Keratinocyte (primary cell): ENCODE measurements around the gene SLC44A1. TPM values are rescaled to one million over a fixed set of nuclear protein-coding genes. Genes with fewer than 3 reads are reported as not detected.

Source experiments
- DNase-seq: peaks from one replicate; pipeline ENCODE4 v3.0.0-alpha.2; 2011; ENCODE audit warnings: low read depth, missing footprints, low spot score
- FAIRE-seq: peaks from 2 replicates; lab custom pipeline; 2011; peaks lifted over from hg19 to GRCh38; lab: Jason Lieb, UNC
- H2AFZ ChIP-seq: 2 replicates; pipeline ENCODE4 v1.6.0; 2012; ENCODE audit warnings: low read length, control low read depth, inconsistent platforms; ENCODE audit not compliant: control insufficient read depth
- H3K27ac ChIP-seq: 2 replicates; pipeline ENCODE4 v1.5.1; 2011; ENCODE audit warnings: low read length; ENCODE audit not compliant: control insufficient read depth, insufficient read depth
- H3K27me3 ChIP-seq: 3 replicates; pipeline ENCODE4 v1.6.0; 2011; ENCODE audit warnings: low read length; ENCODE audit not compliant: control insufficient read depth, insufficient read depth; ENCODE audit errors: extremely low read depth
- H3K36me3 ChIP-seq, 2 experiments: 2 replicates in 1 of 2; 3 replicates in 1 of 2; pipeline ENCODE4 v1.5.1; 2011; ENCODE audit warnings: low read length in 2 of 2, mild to moderate bottlenecking in 1 of 2; ENCODE audit not compliant: control insufficient read depth in 2 of 2, insufficient read depth in 2 of 2; ENCODE audit errors: extremely low read depth in 1 of 2
- H3K4me1 ChIP-seq: 3 replicates; pipeline ENCODE4 v1.5.1; 2011; ENCODE audit warnings: low read length; ENCODE audit not compliant: control insufficient read depth, insufficient read depth; ENCODE audit errors: extremely low read depth
- H3K4me2 ChIP-seq: 3 replicates; pipeline ENCODE4 v1.6.0; 2011; ENCODE audit warnings: low read depth, low read length; ENCODE audit not compliant: control insufficient read depth, insufficient read depth; ENCODE audit errors: extremely low read depth
- H3K4me3 ChIP-seq, 3 experiments: fragments of 200-600 bp in 1 of 3; sonication (generic) in 1 of 3; 2 replicates in 2 of 3; 3 replicates in 1 of 3; pipeline ENCODE4 v1.5.1; 2011 to 2016; ENCODE audit warnings: low read length in 3 of 3, mild to moderate bottlenecking in 3 of 3, control low read depth in 2 of 3, inconsistent platforms in 1 of 3, low read depth in 1 of 3, mixed read lengths in 1 of 3, mixed run types in 1 of 3, moderate library complexity in 1 of 3; ENCODE audit not compliant: control insufficient read depth in 2 of 3, insufficient read depth in 2 of 3; ENCODE audit errors: extremely low read depth in 1 of 3
- H3K79me2 ChIP-seq: 2 replicates; pipeline ENCODE4 v1.6.0; 2012; ENCODE audit warnings: low read length; ENCODE audit not compliant: control insufficient read depth, insufficient read depth
- H3K9ac ChIP-seq: 3 replicates; pipeline ENCODE4 v1.6.0; 2011; ENCODE audit warnings: low read length; ENCODE audit not compliant: control insufficient read depth, insufficient read depth; ENCODE audit errors: extremely low read depth
- H3K9me1 ChIP-seq: 3 replicates; pipeline ENCODE4 v1.6.0; 2011; ENCODE audit warnings: low read length; ENCODE audit not compliant: control insufficient read depth, insufficient read depth; ENCODE audit errors: extremely low read depth
- H3K9me3 ChIP-seq: 2 replicates; pipeline ENCODE4 v1.5.1; 2012; ENCODE audit warnings: low read depth, low read length; ENCODE audit not compliant: control insufficient read depth
- H4K20me1 ChIP-seq: 3 replicates; pipeline ENCODE4 v1.6.0; 2011; ENCODE audit warnings: low read length; ENCODE audit not compliant: control insufficient read depth, insufficient read depth; ENCODE audit errors: extremely low read depth
- EZH2 ChIP-seq: IDR thresholded peaks from one replicate; pipeline ENCODE4 v1.6.1; 2012; ENCODE audit warnings: inconsistent platforms, mild to moderate bottlenecking, low read length, moderate library complexity
- dilution Hi-C: fragments of 300-500 bp; cut with MboI; formaldehyde crosslinking; loops from one replicate; pipeline ENCODE4 v1.7.0; 2020; ENCODE audit warnings: low sequenced_read_pairs; ENCODE audit not compliant: extremely low pct_ligation_motif_present
- polyA plus RNA-seq, 5 experiments: library from polyadenylated mRNA; depleted of rRNA in 3 of 5; stranded (reverse) in 3 of 5; stranded (forward) in 1 of 5; unstranded in 1 of 5; fragments of >200 nt; gene quantifications; 1 replicate in 1 of 5; 2 replicates in 3 of 5; 3 replicates in 1 of 5; pipeline versions ENCODE4 v1.2.1 to v1.2.3, GENCODE V29; 2011 to 2012; ENCODE audit warnings: missing spikeins in 2 of 5, low read depth in 1 of 5, low replicate concordance in 1 of 5
- TF ChIP-seq, protein P1 (sequence below), 3 experiments: IDR thresholded peaks in 1 of 3; conservative IDR thresholded peaks in 1 of 3; optimal IDR thresholded peaks in 1 of 3; 2 replicates in 2 of 3; 3 replicates in 1 of 3; pipeline versions ENCODE3 to v1.5.1; 2011; ENCODE audit warnings: low read length in 3 of 3, mild to moderate bottlenecking in 3 of 3, moderate library complexity in 2 of 3, control low read depth in 1 of 3, inconsistent platforms in 1 of 3; ENCODE audit not compliant: insufficient read depth in 2 of 3; ENCODE audit errors: extremely low read depth in 1 of 3

SLC44A1 gene
- polyA plus RNA-seq, 1 donor (not counting 4 experiments of a cell fraction or from before 2014, with no cell fraction given), result 22.9 TPM

DNA sequence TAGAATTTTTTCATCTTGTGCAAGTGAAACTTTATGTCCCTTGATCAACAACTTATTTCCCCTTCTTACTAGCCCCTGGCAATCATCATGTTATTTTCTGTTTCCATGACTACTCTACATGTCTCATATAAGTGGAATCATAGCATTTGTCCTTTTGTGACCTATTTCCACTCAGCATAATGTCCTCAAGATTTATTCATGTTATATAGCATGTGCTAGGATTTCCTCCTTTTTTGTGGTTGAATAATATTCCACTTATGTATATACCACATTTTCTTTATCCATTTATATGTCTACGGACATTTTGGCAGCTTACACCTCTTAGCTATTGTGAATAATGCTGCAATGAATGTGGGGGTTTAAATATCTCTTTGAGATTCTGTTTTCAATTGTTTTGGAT is 224.4 kb downstream of the SLC44A1 start:
- Histone ChIP-seq H3K27ac (no peak overlapping the region), H3K36me3 (peaks cover 4% of the 10 kb centered on the region in 2 experiments), H4K20me1 (peaks cover 2% of the 10 kb centered on the region), H3K27me3 (no peaks in the 10 kb centered on the region), H3K9me3 (no peaks in the 10 kb centered on the region), H3K4me2 (no peak overlapping the region), H3K4me3 (no peak overlapping the region), H2AFZ (no peak overlapping the region), H3K4me1 (no peaks in the 10 kb centered on the region), H3K9me1 (no peaks in the 10 kb centered on the region), H3K9ac (no peak overlapping the region), H3K79me2 (peaks cover 11% of the 10 kb centered on the region)
- DNase-seq (no peak), FAIRE-seq (no peak)
- TF ChIP-seq, protein P1, sequence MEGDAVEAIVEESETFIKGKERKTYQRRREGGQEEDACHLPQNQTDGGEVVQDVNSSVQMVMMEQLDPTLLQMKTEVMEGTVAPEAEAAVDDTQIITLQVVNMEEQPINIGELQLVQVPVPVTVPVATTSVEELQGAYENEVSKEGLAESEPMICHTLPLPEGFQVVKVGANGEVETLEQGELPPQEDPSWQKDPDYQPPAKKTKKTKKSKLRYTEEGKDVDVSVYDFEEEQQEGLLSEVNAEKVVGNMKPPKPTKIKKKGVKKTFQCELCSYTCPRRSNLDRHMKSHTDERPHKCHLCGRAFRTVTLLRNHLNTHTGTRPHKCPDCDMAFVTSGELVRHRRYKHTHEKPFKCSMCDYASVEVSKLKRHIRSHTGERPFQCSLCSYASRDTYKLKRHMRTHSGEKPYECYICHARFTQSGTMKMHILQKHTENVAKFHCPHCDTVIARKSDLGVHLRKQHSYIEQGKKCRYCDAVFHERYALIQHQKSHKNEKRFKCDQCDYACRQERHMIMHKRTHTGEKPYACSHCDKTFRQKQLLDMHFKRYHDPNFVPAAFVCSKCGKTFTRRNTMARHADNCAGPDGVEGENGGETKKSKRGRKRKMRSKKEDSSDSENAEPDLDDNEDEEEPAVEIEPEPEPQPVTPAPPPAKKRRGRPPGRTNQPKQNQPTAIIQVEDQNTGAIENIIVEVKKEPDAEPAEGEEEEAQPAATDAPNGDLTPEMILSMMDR (optimal IDR thresholded peaks at IDR 0.05 in 1 of 3, IDR thresholded peaks at IDR 0.05 in 1 of 3, conservative IDR thresholded peaks at IDR 0.05 in 1 of 3; ENCODE audit: extremely low read depth in 1 of 3, insufficient read depth in 2 of 3, low read length in 3 of 3), result no peak
- TF ChIP-seq EZH2, result no peak
- dilution Hi-C loops, result no loop called here

DNA sequence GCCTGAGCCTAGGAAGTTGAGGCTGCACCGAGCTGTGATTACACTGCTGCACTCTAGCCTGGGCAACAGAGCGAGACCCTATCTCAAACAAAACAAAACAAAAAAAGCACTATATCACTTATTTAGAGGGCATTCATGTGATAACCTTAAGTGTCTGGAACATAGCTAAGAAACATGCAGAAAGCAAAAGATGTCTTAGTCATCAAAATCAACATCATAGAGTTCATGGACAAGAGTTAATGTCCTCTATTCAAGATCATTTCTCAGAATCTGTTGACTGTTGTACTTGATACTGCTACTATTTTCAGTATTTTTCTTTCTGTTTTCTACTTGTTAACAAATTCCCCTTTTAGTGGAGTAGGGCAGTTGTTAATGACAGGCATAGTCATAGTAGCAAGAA is 228.8 kb downstream of the SLC44A1 start:
- Histone ChIP-seq H3K4me2 (no peak overlapping the region), H2AFZ (no peak overlapping the region), H3K9me3 (no peaks in the 10 kb centered on the region), H3K27me3 (no peaks in the 10 kb centered on the region), H3K4me1 (no peaks in the 10 kb centered on the region), H4K20me1 (peaks cover 2% of the 10 kb centered on the region), H3K79me2 (peaks cover 11% of the 10 kb centered on the region), H3K9ac (no peak overlapping the region), H3K9me1 (no peaks in the 10 kb centered on the region), H3K4me3 (no peak overlapping the region), H3K36me3 (peaks cover 4% of the 10 kb centered on the region in 2 experiments), H3K27ac (no peak overlapping the region)
- FAIRE-seq, result no peak
- no peak for DNase-seq
- dilution Hi-C loops, result no loop called here
- TF ChIP-seq EZH2, result no peak
- TF ChIP-seq, protein P1 (optimal IDR thresholded peaks at IDR 0.05 in 1 of 3, IDR thresholded peaks at IDR 0.05 in 1 of 3, conservative IDR thresholded peaks at IDR 0.05 in 1 of 3; ENCODE audit: extremely low read depth in 1 of 3, insufficient read depth in 2 of 3, low read length in 3 of 3), result no peak
